Measurements from ENCODE around the gene CELF1. TPM values are rescaled to one million over a fixed set of nuclear protein-coding genes. Genes with fewer than 3 reads are reported as not detected.

CELF1 gene
- total RNA-seq, 1 experiment from 2014 or later, result 173 TPM

DNA sequence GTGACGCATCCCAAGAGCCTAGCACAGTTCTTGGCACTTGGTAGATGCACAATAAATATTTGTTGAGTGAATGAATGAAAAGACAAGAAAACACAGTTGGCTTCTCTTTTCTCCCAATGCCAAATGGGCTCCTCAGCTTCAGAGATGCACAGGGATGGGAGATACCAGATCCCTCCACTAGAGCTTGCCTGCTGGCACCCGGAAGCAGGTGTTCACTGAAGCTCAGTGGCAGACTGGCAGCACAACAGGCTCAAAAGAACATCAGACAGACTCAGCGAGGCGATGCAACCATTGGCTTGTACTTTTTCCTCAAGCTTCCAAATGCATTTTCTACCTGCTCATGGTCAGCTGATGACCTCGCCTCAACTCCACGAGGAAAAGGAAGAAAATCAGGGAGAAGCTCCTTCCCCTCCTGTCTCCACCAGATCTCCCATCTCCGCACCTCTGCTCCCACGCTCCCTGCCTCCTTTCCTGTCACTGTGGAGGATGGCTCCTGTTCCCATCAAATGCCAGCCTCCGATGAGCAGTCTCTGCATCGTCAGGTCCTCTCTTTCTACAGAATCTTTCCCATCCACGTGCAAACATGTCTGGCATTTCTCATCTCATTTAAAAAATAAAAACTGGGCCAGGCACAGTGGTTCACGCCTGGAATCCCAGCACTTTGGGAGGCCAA, 109.8 kb downstream of the CELF1 start:
- H3K27ac Mint-ChIP-seq (ENCODE audit: low read depth, unreplicated experiment), result no peak overlapping the region
- DNase-seq (ENCODE audit: unreplicated experiment), result no peak
- no peaks in the 10 kb centered on the region for H3K4me1 Mint-ChIP-seq (ENCODE audit: insufficient read depth, unreplicated experiment)
- ChIA-PET POLR2A (interaction anchor here (0.7 to 0.8 kb wide), 2 partner anchors 11 to 32 kb away, joined by 5 read pairs; no protein-coding TSS in a partner anchor), CTCF (interaction anchor here (0.5 to 1.5 kb wide), 4 partner anchors 10 to 177 kb away, joined by 3 to 8 read pairs (median 4); no protein-coding TSS in a partner anchor)
- no peak overlapping the region for H3K4me3 Mint-ChIP-seq (ENCODE audit: unreplicated experiment)
- H3K36me3 Mint-ChIP-seq (ENCODE audit: insufficient read depth, unreplicated experiment), result no peaks in the 10 kb centered on the region
- TF ChIP-seq, protein P1, sequence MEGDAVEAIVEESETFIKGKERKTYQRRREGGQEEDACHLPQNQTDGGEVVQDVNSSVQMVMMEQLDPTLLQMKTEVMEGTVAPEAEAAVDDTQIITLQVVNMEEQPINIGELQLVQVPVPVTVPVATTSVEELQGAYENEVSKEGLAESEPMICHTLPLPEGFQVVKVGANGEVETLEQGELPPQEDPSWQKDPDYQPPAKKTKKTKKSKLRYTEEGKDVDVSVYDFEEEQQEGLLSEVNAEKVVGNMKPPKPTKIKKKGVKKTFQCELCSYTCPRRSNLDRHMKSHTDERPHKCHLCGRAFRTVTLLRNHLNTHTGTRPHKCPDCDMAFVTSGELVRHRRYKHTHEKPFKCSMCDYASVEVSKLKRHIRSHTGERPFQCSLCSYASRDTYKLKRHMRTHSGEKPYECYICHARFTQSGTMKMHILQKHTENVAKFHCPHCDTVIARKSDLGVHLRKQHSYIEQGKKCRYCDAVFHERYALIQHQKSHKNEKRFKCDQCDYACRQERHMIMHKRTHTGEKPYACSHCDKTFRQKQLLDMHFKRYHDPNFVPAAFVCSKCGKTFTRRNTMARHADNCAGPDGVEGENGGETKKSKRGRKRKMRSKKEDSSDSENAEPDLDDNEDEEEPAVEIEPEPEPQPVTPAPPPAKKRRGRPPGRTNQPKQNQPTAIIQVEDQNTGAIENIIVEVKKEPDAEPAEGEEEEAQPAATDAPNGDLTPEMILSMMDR (IDR thresholded peaks at IDR 0.05; ENCODE audit: unreplicated experiment), result no peak
- H3K27me3 Mint-ChIP-seq (ENCODE audit: insufficient read depth, unreplicated experiment), result no peaks in the 10 kb centered on the region
- BruUV-seq (replicated peaks), result no TSS peak
- intact Hi-C loops (cut with micrococcal nuclease), result no loop called here
- H3K9me3 Mint-ChIP-seq (ENCODE audit: unreplicated experiment), result no peaks in the 10 kb centered on the region

DNA sequence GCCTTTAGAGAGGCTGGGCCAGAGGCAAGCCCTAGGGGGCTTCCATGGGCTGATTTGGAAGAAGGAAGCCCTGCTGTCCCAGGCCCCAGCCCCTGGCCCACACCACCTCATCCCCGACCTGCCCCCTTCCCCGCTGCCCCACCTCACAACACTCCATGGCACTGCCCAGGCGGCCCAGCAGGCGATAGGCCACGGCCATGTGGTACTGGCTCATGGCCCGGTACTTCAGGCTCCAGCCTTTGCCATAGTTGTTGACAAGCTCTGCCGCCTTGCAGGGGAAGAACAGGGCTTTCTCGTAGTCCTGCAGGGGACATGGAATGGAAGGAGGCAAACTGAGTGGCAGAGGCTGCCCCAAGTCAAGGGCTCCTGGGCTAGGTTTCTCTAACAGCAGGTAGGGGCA, 110.4 kb downstream of the CELF1 start:
- ChIA-PET CTCF (no interaction called here), POLR2A (interaction anchor here (0.7 kb wide), 1 partner anchor 33 kb away, joined by 5 read pairs; no protein-coding TSS in a partner anchor)
- no peak for DNase-seq (ENCODE audit: unreplicated experiment)
- no peaks in the 10 kb centered on the region for H3K4me1 Mint-ChIP-seq (ENCODE audit: insufficient read depth, unreplicated experiment)
- BruUV-seq (replicated peaks), result no TSS peak
- H3K36me3 Mint-ChIP-seq (ENCODE audit: insufficient read depth, unreplicated experiment), result no peaks in the 10 kb centered on the region
- H3K4me3 Mint-ChIP-seq (ENCODE audit: unreplicated experiment), result no peak overlapping the region
- H3K9me3 Mint-ChIP-seq (ENCODE audit: unreplicated experiment), result no peaks in the 10 kb centered on the region
- intact Hi-C loops (cut with micrococcal nuclease), result no loop called here
- H3K27ac Mint-ChIP-seq (ENCODE audit: low read depth, unreplicated experiment), result no peak overlapping the region
- TF ChIP-seq, protein P1 (IDR thresholded peaks at IDR 0.05; ENCODE audit: unreplicated experiment), result no peak
- H3K27me3 Mint-ChIP-seq (ENCODE audit: insufficient read depth, unreplicated experiment), result no peaks in the 10 kb centered on the region

DNA sequence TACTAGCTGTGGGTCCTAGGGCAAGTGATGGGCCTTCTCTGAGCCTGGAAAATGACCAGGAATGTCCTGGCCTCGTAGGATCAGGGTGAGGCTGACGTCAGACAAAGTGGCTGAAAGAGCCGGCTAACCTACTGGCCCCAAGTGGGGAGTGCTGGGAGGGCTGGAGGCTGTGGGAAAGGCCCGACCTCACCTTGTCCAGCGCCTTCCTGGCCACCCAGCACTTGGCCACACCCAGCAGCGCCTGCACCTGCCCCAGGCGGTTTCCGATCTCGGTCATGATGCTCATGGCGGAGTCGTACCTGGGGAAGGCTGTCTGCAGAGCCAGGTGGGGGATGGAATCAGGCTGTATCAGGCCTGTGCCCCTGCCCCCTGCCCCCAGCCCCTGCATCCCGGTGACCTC, 111.5 kb downstream of the CELF1 start:
- no peaks in the 10 kb centered on the region for H3K27me3 Mint-ChIP-seq (ENCODE audit: insufficient read depth, unreplicated experiment)
- intact Hi-C loops (cut with micrococcal nuclease), result no loop called here
- TF ChIP-seq, protein P1 (IDR thresholded peaks at IDR 0.05; ENCODE audit: unreplicated experiment), result no peak
- no peaks in the 10 kb centered on the region for H3K36me3 Mint-ChIP-seq (ENCODE audit: insufficient read depth, unreplicated experiment)
- DNase-seq (ENCODE audit: unreplicated experiment), result no peak
- H3K27ac Mint-ChIP-seq (ENCODE audit: low read depth, unreplicated experiment), result no peak overlapping the region
- H3K9me3 Mint-ChIP-seq (ENCODE audit: unreplicated experiment), result no peaks in the 10 kb centered on the region
- H3K4me3 Mint-ChIP-seq (ENCODE audit: unreplicated experiment), result no peak overlapping the region
- POLR2A ChIA-PET, result no interaction called here
- BruUV-seq (replicated peaks), result no TSS peak
- CTCF ChIA-PET, result interaction anchor here (1.3 kb wide), 1 partner anchor 13 kb away, joined by 3 read pairs; no protein-coding TSS in a partner anchor
- no peaks in the 10 kb centered on the region for H3K4me1 Mint-ChIP-seq (ENCODE audit: insufficient read depth, unreplicated experiment)

DNA sequence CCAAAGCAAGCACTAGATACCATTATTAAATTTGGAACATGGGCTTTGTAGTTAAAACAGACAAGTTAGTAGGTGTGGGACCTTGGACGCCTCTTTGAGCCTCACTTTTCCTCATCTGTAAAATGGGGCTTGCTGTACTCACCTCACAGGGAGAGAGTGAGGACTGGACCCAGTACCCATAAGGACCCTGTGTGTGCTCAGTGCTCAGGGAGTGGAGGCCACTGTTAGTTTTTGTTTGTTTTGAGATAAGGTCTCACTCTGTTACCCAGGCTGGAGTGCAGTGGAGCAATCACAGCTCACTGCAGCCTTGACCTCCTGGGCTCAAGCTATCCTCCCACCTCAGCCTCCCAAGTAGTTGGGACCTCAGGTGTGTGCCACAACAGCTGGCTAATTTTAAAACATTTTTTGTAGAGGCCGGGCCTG, 112.9 kb downstream of the CELF1 start:
- H3K9me3 Mint-ChIP-seq (ENCODE audit: unreplicated experiment), result no peaks in the 10 kb centered on the region
- no peak for DNase-seq (ENCODE audit: unreplicated experiment)
- POLR2A ChIA-PET, result interaction anchor here (1.0 kb wide), 1 partner anchor 13 kb away, joined by 3 read pairs; no protein-coding TSS in a partner anchor
- no peak overlapping the region for H3K27ac Mint-ChIP-seq (ENCODE audit: low read depth, unreplicated experiment)
- intact Hi-C loops (cut with micrococcal nuclease), result no loop called here
- H3K36me3 Mint-ChIP-seq (ENCODE audit: insufficient read depth, unreplicated experiment), result no peaks in the 10 kb centered on the region
- CTCF ChIA-PET, result interaction anchor here (0.6 to 1.5 kb wide), 3 partner anchors 13 to 924 kb away, joined by 3 read pairs; no protein-coding TSS in a partner anchor
- no peaks in the 10 kb centered on the region for H3K4me1 Mint-ChIP-seq (ENCODE audit: insufficient read depth, unreplicated experiment)
- TF ChIP-seq, protein P1 (IDR thresholded peaks at IDR 0.05; ENCODE audit: unreplicated experiment), result no peak
- H3K27me3 Mint-ChIP-seq (ENCODE audit: insufficient read depth, unreplicated experiment), result no peaks in the 10 kb centered on the region
- H3K4me3 Mint-ChIP-seq (ENCODE audit: unreplicated experiment), result no peak overlapping the region
- no TSS peak for BruUV-seq (replicated peaks)

Measured in MCF 10A (cell line).